ENCODE measurements around the gene RGS16.

The RGS16 gene

DNA sequence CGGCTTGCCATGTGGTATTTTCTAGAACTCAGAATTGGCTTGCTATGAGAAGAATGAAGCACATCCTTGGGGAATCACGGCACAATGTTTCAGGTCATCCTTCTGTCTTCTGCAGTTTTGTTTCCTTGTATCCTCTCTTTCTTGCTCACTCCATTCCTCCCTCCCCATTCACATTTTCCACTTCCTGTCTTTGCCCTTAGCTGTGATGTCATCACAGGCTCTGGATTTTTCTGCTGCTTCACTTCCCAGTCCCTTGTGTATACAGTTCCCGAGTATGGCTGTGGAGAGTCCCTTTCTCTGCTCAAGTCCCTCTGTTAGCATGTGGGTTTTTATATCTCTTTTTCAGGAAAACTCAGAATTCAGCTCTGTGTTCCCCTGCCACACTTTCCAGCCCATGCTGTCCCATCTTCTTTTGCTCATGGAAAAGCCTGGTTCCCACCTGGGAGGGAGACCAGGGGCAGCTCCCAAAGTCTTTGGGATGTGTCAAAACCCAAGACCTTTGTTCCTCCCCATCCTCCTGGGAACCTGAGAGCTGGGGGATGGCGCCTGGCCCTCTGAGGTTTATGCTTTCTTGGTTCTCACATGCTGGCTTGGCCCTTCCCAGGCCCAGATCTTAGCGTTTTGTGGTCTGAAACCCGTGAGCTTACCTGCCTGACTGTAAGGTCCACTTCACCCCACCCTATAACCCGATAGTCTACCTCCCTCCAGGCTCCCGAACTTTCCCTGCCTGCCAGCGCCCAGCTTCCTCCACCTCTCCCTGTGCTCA is 4.8 kb upstream of the RGS16 start:
- DNase-seq (ENCODE audit: low spot score): no peak

DNA sequence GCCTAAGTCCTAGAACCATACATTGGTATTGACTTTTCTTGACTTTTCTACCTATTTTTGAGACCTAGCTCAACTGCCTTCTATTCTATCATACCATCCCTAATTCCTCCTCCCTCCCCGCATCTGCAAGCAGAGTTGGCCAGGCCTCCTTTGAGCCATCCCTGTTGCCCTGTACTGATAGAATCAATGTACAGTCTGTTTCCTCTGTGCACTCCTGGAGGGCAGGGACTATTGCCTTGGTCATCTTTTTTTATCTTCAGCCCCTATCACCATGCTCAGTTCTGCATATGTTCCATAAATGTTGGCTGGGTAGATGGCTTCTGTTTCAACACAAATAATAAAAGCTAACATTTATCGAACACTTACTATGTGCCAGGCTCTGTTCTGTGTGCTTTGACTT is 4.0 kb upstream of the RGS16 start:
- no peak for DNase-seq (ENCODE audit: low spot score)

DNA sequence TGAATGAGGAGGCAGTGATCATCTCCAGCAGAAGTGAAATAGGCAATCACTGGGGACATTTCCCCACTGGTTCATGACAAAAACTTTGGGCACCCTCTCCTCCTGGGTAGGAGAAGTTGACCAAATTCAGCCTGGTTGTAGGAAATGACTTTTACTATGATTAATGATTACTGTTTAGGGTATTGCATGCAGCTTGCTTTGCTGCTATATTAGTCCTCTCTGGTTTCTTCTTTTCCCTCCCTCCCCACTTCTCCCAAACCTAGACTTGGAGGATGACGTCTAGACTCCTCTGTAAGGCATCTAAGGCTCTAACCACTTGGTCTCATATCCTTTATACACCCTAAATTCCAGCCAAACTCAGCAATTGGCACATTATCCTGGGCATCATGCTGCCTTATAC is 3.4 kb upstream of the RGS16 start:
- DNase-seq (ENCODE audit: low spot score): no peak

DNA sequence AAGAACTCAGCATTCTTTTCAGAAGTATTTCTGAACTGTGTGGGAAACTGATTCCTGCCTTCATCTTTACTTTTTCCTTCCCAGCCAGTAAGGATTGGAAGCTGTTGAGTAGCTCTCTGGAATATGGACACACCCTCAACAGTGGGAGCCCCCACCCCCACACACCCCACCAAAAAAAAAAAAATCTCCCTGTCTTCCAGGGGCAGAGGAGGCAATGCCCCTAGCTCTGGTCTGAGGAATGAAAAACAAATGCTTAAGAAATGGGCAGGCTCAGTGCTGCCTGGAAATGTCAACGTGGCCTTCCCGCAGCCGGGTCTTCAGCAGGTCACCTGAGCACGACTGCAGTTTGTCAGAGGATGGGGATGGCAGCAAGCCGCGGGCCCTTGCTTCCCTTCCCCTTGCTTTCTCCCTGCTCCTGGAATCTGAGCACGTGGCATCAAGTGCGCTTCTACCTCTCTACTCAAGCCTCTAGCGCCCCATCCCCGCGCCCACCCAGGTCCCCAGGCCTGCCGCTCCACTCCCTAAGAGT is 479 bp downstream of the RGS16 start:
- no peak for DNase-seq (ENCODE audit: low spot score)

DNA sequence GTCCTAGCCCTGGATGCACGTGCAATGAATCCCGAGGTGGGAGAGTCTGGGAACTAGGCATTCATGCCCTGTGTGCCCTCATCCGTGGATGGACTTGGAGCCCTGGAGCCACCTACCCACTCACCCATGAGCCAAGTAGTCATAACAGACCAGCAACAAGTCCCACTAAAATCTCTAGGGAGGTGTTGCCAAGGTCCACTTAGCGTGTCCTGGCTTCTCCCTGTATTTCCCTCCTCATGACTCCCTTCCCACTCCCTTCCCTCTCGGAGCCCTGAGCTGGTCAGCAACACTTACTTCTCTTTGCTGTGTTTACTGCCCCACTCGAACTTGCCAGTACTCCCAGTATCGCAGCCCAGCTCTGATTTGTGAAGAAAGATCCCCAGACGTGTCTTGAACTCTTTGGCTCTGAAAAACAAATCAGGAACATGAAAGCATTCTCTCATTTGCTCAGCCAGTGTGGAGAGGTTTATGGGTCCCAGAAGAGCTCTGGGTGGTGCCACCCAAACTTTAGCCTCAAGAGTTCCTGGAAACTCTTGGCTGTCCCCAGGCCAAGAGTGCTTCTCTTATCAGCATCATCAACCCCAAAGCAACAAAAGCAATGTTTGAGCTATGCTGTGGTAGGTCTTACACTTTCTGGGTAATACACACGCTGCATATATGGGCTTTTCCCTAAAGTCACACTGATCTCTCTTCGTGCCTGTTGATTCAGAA is 1.1 kb downstream of the RGS16 start:
- no peak for DNase-seq (ENCODE audit: low spot score)

DNA sequence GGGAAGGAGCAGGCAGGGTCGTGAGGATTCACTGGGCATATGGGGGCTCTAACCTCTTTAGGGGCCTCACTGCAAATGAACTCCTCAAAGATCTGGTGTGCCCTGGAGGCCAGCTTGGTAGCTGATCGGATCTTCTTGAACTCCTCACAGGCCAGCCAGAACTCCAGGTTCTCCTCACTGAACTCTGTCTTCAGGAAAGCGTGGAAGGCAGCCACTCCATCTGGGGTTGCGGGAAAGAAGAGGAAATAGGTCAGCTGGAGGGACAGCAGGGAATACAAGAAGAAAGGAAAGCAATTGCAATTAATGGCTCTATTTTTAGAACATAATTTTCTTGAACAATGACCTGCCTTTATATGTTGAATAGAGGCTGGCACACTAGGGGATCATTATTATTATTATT is 2.3 kb downstream of the RGS16 start:
- no peak for DNase-seq (ENCODE audit: low spot score)

DNA sequence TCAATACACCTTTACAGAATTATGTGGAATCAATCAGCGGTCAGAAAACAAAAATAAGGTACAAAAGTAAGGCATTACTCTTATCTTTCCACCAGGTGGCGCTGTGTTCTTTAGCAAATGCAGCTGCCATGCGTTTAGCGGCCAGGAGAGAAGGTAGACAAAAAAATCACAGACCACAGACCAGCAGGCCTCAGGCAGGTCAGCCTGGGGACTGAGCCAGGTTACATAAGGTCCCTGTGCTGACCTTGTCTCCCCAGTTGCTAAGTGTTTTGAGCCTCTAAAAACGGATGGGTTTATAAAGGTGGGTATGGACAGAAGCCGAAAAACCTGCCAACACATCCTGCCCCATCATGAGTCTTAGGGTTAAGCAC is 2.8 kb downstream of the RGS16 start:
- peak; percentile 82 for DNase-seq (ENCODE audit: low spot score)

DNA sequence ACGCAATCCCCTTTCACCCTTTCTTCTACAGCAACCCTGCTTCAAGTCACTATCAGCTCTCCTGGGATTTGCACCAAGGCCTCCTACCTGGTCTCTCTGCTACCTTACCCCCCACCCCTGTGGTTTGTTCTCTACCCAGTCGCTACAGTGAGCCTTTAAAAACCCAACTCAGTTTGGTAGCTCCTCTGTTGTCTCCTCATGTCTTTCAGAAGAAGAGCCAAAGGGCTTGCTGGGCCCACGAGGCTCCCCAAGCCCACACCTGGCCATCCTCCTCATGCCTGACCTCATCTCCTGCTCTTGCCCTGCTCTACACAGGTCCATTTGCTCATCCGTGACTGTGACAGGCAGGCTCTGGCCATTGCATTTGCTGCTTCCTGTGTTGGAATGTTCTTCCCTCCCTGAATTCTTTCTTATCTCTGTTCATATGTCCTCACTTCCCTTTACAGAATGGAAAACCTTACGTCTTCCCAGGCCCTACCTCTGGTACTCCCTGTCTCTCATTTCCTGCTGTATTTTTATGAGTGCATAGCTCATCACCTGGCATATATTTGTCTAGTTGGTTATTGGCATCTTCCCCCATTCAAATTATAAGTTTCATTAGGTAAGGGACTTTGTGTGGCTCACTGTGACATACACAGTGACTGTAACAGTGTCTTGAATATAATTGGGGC is 3.3 kb downstream of the RGS16 start:
- no peak for DNase-seq (ENCODE audit: low spot score)

DNA sequence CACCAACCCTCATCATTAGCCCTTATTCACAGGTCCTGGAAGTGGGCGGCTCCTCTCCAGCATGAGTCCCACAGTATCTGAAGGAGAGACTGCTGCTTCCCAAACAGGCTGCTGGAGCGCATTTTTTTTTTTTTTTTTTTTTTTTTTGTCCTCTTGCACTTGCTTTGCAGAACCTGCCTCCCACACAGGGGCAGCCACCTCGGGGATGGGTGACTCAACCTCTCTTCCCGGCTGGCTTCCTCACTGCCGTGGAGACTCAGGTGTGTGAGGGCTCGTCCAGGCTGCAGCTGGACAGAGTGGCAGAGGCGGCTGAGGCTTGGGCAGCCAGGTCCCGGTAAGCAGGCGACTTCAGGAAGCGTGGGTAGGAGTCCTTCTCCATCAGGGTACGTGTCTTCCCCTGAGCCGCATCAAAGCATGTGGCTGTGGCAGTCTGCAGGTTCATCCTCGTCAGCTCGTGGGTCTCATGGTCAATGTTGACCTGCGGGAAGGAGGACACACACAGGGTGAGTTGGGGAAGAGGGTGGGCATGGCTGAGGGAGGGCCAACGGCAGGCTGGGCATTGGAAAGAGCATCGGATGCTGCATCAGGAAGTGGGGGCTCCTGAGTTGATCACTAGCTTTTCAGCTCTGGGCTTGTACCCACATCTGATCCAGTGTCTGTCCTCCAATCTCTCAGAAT is 4.0 kb downstream of the RGS16 start:
- no peak for DNase-seq (ENCODE audit: low spot score)

DNA sequence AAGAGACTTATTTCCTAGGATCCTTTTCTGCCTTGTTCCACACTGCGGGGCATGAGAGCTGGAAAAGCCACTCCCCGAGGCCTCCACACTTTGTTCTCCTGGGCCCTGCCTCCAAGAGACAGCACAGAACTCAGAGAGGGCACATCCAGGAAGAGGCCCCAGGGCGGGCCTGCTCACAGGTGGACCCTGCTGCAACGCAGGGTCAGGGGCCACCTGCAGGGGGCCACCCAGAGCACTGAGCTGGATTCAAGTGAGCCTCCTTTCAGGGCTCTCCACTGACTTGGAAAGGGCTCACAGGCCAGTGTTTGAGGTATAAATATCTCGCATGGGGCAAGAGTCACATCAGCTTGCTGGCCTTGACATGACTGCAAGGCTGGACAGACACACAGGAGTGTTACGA is 4.8 kb downstream of the RGS16 start:
- no peak for DNase-seq (ENCODE audit: low spot score)

DNA sequence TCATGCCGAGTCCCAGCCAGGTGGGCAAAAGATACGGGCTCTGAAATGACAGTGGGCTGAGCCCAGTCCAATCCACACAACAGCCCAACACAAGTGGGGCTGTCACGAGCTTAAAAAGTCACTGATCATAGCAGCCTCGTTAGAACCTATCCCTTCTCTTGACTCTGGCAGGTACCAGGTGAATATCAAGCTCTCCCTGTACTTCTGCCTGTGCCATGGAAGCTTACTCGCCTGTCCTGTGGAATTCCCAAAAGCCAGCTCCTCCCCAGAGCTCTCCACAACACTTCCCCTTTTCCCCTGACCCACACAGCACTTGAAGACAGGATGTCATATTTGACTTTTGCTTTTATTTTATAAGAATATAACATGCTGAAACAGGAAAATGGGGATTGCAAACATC is 5.9 kb downstream of the RGS16 start:
- no peak for DNase-seq (ENCODE audit: low spot score)

DNA sequence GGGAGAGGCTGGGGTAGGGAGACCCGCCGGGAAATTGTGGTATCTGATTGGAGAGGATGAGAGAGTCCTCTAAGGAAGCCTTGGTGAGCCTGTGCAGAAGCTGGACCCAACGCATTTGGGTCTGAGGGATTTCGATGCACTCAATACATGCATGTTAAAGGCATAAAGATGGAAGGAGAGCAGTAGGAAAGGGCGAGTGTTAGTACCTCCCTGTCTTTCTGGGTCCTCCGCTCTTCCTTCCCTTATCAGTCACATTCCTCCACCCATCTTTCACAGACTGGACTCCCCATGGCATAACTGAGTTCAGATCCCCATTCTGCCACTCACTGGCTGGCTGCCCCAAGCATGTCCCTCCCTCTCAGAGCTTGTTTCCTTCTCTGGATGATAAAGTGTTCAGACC is 7.3 kb downstream of the RGS16 start:
- DNase-seq (ENCODE audit: low spot score): no peak

DNA sequence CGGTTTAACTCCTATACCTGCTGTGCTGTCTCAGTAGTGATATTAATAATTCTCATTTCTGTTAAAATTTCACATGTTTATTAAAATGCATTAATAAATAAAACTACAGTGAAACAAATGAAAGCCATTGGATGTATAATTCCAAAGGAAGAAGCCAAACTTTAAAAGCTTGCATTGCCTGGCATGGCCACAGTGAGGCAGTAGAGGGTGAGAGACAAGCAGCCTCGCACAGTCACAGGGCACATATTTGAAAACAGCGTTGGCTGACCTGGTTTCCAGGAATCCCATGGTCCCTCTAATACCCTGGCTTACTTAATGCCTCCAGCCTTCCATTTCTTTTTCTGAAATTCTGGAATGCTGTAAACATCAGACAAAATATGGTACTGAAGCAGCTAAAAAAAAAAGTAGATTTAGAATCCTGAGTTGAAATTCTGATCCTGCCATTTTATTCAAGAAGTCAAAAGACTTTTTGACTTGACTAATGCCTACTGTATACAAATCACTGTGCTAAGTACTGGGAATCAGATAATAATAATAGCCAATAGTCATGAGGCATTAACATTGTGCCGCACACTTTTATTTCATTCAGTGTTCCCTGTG is 8.4 kb downstream of the RGS16 start:
- peak; percentile 84 for DNase-seq (ENCODE audit: low spot score)

DNA sequence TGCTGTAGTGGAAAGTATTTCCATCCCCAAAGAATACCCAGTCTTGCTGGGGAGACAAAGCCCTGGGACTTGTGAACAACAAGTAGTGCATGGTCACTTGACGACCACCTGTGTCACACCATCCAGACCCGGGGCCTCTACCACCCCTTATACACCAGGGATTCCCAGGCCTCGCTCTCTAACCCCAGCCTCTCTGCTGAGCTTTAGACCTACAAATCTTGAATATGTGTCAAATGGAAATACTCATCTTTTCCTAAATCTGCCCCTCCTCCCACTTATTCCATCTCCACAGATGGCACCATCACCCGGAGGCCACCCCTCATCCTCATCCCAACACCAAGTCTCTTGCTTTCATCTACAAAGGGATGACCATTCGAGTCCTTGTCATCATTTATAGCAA is 14.3 kb downstream of the RGS16 start:
- no peak for DNase-seq (ENCODE audit: low spot score)

DNA sequence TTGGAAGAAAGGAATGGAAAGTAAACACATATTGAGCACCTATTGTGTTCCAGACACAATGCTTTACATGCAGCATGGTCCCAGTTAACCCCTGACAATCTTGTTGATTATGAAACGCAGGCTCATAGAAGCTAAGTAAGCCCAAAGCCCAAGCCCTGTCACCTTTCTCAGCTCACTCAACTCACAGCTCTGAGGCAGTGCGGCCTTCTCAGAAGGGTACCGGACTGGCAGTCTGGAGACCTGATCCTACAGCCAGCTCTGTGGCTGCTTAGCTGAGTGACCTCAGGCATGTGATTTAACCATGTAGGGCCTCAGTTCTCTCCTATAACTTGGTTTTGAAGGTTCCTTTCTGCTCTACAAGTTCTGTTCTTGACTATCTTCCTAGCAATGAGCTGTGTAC is 14.7 kb downstream of the RGS16 start:
- DNase-seq (ENCODE audit: low spot score): no peak

DNA sequence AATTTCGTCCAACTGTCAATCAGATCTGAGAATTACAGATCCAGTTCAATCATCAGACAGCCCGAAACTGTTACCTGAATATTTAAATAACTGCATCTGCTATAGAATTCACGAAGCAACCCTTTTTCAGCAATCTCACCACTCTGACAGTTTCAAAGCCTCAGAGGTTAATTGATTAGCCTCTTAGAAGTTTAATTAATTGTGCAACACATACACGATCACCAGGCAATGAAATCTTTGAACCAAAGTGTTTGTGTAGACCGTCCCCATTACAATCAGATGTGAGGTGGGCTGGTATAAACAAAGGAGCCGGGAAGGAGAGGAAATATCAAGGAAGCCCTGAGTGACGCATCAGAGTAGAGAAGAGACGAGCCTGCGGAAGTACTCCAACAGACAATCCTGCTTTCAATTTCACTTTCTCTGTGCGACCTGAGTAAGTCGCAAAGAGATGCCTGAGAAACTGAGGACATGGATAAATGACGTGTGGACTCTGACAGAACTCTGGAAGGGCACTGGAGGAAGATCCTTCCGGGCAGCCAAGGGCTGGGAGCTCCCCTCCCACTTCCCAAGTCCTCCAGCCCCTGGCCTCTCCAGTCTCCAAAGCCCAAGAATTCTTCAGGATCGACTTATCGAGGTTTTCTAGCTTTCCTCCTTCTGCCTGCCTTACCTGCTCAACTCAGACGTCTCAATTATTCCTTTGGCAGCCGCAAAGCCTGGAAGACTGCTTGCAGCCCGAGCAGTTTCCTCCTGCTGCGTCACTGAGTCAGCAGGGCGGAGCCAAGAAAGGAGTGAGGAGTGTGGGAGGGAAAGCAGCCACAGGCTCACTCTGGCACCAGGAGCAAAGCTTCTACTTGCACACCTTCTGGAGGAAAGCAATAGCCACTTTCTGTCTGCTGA is 15.4 kb downstream of the RGS16 start, which contains the start of gene RNASEL:
RNASEL (minus strand) TSS at position 757 of the 897 bp plus-strand sequence. CDS start 2,450 bp downstream, outside the sequence.
- peak; percentile 53 for DNase-seq (ENCODE audit: low spot score)

DNA sequence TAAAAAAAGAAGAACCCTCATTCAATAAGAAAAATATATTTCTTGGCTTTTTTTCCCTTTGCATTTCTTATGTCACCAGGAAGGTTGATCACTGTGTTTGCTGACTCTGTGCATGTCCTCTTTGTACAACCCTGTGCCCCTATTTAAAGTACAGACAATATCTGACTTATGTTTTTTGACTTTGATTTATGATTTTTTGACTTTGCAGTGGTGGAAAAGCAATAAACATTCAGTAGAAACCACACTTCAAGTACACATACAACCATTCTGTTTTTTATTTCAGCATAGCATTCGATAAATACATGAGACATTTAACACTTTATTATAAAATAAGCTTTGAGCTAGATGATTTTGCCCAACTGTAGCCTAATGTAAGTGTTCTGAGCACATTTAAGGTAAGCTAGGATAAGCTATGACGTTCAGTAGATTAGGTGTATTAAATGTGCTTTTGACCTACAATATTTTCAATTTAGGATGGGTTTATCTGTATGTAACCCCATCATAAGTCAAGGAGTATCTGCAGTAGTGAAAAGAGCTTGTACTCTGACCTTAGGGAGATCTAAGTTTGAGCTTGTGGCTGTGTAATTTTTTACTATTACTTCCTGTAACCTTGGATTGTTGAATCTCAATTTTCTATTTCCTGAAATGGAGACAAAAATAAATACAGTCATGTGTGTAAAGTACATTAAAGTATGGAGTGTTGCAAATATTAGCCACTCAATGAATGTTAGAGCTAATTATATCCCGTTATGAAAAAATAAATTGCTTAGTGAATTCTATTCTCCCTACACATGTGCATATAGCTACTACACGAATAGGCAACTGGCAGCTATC is 16.3 kb downstream of the RGS16 start:
- DNase-seq (ENCODE audit: low spot score): no peak

DNA sequence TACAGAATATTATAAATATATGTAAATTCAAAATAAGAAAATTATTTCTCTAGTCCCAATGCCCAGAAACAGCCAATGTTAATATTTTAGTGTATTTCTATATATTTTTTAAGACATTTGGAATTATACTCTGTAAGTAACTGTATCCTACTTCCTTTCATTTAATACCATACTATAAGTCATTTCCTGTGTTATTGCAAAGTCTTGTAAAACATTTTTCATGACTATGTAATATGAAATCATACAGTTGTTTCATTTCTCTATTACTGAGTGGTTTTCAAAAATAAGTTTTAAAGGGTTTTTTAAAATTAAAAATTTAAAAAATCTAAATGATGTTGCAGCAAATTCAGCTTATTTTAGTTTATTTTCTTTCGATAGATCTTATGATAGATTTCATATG is 17.1 kb downstream of the RGS16 start:
- DNase-seq (ENCODE audit: low spot score): no peak

DNA sequence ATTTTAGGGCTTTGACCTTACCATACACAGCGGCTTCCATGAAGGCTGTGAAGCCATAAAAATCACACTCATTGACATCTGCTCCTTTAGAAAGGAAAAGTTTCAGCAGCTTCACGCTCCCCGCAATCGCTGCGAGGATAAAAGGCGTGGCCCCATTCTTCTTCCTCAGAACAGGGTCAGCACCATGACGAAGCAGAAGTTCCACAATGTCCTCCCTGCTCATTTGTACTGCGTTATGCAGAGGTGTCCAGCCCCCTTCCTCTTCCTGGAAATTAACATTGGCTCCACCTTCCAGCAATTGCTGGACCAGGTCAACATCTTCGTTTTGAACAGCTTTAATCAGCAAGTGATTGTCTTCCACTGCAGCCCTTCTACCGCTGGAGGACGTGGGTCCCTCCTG is 17.8 kb downstream of the RGS16 start:
- DNase-seq (ENCODE audit: low spot score): no peak

DNA sequence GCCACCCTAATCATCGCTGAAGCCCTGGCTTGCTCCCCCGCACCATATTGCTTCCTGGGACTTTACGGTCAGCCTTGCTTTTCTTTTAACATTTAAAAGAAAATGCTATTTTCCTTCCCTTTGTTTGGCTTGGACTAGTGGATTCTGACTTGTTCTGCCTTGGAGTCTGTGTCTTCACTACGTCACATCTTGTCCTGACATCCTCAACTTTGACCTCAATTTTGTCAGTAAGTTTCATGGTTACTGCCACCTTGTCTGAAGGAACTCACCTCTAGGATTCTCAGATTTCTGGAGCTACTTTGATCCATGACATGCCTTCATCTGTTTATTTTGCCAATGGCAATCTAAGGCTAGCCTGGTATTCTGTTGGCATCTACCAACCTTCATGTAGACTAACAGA is 19.4 kb downstream of the RGS16 start:
- no peak for DNase-seq (ENCODE audit: low spot score)
